ENCODE measurements around the gene TMEM72. TPM values are rescaled to one million over a fixed set of nuclear protein-coding genes. Genes with fewer than 3 reads are reported as not detected.

The TMEM72 gene
- total and polyA plus RNA-seq, 2 of the 13 experiments (the other 11 are each of a cell fraction or from before 2014, with no cell fraction given) = 0.04 TPM; not detected in 1

DNA sequence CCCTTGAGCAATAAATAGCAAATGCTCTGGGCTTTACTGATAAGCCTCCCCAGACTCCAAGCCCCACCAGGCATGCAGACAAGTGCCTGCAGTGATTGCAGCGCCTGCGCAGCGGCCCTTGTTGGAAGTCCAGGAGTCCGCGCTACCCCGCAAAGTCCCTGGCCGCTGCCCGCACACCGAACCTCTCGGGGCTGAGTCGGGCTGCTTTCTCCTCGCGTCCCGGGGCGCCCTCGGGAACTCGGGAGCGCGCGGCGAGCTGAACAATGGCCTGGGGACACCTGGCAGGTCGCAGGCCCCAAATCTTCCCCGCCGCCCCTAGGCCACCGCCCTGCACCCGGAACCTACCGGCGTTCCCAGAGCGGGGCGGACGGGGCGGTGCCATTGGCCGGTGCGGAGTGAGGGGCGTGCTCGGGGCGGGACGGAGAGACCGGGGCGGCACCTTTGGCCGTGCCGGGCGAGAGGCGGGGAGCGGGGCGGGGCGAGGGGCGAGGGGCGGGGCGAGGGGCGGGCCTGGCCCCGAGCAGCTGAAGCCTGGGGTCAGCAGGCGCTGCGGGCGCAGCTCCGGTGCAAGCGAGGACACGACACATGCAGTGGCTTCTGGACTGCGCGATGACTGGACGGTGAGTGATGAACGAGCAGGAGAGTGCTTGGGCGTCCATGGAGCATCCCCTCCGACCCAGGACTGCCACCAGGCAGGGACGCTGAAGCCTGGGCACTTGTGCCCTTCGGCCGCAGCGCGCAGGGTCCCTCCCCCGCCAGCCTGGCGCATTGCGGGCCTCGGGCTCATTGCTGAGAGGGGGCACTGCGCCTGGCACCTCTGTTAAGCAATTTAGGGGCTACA is 48.3 kb downstream of the TMEM72 start, which contains the start of gene RASSF4 (continued):
- TF ChIP-seq, protein P1, sequence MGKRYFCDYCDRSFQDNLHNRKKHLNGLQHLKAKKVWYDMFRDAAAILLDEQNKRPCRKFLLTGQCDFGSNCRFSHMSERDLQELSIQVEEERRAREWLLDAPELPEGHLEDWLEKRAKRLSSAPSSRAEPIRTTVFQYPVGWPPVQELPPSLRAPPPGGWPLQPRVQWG (CRISPR knock-in tag; IDR thresholded peaks at IDR 0.05; ENCODE audit: borderline replicate concordance, low read depth) = no peak
- no peak for TF ChIP-seq ZNF75D (CRISPR knock-in tag; IDR thresholded peaks at IDR 0.05; ENCODE audit: borderline replicate concordance)
- TF ChIP-seq, protein P2, sequence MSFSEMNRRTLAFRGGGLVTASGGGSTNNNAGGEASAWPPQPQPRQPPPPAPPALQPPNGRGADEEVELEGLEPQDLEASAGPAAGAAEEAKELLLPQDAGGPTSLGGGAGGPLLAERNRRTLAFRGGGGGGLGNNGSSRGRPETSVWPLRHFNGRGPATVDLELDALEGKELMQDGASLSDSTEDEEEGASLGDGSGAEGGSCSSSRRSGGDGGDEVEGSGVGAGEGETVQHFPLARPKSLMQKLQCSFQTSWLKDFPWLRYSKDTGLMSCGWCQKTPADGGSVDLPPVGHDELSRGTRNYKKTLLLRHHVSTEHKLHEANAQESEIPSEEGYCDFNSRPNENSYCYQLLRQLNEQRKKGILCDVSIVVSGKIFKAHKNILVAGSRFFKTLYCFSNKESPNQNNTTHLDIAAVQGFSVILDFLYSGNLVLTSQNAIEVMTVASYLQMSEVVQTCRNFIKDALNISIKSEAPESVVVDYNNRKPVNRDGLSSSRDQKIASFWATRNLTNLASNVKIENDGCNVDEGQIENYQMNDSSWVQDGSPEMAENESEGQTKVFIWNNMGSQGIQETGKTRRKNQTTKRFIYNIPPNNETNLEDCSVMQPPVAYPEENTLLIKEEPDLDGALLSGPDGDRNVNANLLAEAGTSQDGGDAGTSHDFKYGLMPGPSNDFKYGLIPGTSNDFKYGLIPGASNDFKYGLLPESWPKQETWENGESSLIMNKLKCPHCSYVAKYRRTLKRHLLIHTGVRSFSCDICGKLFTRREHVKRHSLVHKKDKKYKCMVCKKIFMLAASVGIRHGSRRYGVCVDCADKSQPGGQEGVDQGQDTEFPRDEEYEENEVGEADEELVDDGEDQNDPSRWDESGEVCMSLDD (CRISPR knock-in tag; IDR thresholded peaks at IDR 0.05; ENCODE audit: borderline replicate concordance) = peak; percentile 64; the same call in 1 of the 2 replicates
- no peak; the same call in 1 of the 2 replicates for TF ChIP-seq ZC3H13 (CRISPR knock-in tag; IDR thresholded peaks at IDR 0.05)
- 0 out of 2 replicates have a peak, but pooled peaks have one; percentile 10 for TF ChIP-seq ZNF274 (CRISPR knock-in tag; IDR thresholded peaks at IDR 0.05)
- TF ChIP-seq ZNF660 (CRISPR knock-in tag; IDR thresholded peaks at IDR 0.05; ENCODE audit: borderline replicate concordance, low read depth) = no peak
- TF ChIP-seq, protein P3, sequence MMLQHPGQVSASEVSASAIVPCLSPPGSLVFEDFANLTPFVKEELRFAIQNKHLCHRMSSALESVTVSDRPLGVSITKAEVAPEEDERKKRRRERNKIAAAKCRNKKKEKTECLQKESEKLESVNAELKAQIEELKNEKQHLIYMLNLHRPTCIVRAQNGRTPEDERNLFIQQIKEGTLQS (CRISPR knock-in tag; IDR thresholded peaks at IDR 0.05) = 0 out of 2 replicates have a peak, but pooled peaks have one; percentile 57
- TF ChIP-seq TOPORS (CRISPR knock-in tag; IDR thresholded peaks at IDR 0.05) = peak; percentile 69; the same call in 1 of the 2 replicates
- TF ChIP-seq, protein P4, sequence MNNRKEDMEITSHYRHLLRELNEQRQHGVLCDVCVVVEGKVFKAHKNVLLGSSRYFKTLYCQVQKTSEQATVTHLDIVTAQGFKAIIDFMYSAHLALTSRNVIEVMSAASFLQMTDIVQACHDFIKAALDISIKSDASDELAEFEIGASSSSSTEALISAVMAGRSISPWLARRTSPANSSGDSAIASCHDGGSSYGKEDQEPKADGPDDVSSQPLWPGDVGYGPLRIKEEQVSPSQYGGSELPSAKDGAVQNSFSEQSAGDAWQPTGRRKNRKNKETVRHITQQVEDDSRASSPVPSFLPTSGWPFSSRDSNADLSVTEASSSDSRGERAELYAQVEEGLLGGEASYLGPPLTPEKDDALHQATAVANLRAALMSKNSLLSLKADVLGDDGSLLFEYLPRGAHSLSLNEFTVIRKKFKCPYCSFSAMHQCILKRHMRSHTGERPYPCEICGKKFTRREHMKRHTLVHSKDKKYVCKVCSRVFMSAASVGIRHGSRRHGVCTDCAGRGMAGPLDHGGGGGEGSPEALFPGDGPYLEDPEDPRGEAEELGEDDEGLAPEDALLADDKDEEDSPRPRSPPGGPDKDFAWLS (CRISPR knock-in tag; IDR thresholded peaks at IDR 0.05; ENCODE audit: borderline replicate concordance) = no peak
- TF ChIP-seq CEBPG (CRISPR knock-in tag; IDR thresholded peaks at IDR 0.05) = 0 out of 2 replicates have a peak, but pooled peaks have one; percentile 9
- TF ChIP-seq ZNF644 (CRISPR knock-in tag; IDR thresholded peaks at IDR 0.05; ENCODE audit: low read depth) = no peak
- TF ChIP-seq CC2D1A (CRISPR knock-in tag; IDR thresholded peaks at IDR 0.05) = no peak
- no peak for TF ChIP-seq KDM5A (IDR thresholded peaks at IDR 0.05; ENCODE audit: borderline replicate concordance, low read length)
- TF ChIP-seq NKX3-1 (CRISPR knock-in tag; IDR thresholded peaks at IDR 0.05) = peak; percentile 46; the same call in 1 of the 2 replicates
- peak; percentile 75; the same call in 1 of the 2 replicates for TF ChIP-seq ZNF709 (CRISPR knock-in tag; IDR thresholded peaks at IDR 0.05)
- peak; percentile 53; the same call in 1 of the 2 replicates for TF ChIP-seq MED1 (CRISPR knock-in tag; IDR thresholded peaks at IDR 0.05)
- TF ChIP-seq, protein P5, sequence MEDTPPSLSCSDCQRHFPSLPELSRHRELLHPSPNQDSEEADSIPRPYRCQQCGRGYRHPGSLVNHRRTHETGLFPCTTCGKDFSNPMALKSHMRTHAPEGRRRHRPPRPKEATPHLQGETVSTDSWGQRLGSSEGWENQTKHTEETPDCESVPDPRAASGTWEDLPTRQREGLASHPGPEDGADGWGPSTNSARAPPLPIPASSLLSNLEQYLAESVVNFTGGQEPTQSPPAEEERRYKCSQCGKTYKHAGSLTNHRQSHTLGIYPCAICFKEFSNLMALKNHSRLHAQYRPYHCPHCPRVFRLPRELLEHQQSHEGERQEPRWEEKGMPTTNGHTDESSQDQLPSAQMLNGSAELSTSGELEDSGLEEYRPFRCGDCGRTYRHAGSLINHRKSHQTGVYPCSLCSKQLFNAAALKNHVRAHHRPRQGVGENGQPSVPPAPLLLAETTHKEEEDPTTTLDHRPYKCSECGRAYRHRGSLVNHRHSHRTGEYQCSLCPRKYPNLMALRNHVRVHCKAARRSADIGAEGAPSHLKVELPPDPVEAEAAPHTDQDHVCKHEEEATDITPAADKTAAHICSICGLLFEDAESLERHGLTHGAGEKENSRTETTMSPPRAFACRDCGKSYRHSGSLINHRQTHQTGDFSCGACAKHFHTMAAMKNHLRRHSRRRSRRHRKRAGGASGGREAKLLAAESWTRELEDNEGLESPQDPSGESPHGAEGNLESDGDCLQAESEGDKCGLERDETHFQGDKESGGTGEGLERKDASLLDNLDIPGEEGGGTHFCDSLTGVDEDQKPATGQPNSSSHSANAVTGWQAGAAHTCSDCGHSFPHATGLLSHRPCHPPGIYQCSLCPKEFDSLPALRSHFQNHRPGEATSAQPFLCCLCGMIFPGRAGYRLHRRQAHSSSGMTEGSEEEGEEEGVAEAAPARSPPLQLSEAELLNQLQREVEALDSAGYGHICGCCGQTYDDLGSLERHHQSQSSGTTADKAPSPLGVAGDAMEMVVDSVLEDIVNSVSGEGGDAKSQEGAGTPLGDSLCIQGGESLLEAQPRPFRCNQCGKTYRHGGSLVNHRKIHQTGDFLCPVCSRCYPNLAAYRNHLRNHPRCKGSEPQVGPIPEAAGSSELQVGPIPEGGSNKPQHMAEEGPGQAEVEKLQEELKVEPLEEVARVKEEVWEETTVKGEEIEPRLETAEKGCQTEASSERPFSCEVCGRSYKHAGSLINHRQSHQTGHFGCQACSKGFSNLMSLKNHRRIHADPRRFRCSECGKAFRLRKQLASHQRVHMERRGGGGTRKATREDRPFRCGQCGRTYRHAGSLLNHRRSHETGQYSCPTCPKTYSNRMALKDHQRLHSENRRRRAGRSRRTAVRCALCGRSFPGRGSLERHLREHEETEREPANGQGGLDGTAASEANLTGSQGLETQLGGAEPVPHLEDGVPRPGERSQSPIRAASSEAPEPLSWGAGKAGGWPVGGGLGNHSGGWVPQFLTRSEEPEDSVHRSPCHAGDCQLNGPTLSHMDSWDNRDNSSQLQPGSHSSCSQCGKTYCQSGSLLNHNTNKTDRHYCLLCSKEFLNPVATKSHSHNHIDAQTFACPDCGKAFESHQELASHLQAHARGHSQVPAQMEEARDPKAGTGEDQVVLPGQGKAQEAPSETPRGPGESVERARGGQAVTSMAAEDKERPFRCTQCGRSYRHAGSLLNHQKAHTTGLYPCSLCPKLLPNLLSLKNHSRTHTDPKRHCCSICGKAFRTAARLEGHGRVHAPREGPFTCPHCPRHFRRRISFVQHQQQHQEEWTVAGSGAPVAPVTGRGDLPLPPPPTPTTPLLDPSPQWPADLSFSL (CRISPR knock-in tag; IDR thresholded peaks at IDR 0.05) = no peak
